ENCODE data around the gene MAN1A1. TPM values are rescaled to one million over a fixed set of nuclear protein-coding genes. Genes with fewer than 3 reads are reported as not detected.

The MAN1A1 gene
- total RNA-seq, 2 donors from 2014 or later = 41.7 to 43.7 TPM

DNA sequence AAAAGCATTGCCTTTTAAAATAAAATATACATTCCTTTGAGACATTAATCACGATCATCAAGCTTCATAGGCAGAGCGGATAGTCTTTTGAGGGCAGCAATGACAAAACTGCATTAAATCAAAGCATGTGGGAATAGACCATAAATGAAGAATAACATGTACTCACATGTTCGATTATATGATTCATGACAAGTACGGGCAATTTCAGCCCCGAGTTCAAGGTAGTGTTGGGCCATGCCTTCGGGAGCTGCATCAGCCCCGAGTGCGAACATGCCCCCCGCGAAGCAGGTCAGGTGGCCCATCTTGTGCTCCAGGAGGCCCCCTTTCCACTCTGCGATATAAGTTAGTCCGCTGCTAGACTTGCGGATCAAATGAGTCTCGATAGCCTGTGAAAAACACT is 160.1 kb downstream of the MAN1A1 start:
- no peaks in the 10 kb centered on the region for H3K27me3 Mint-ChIP-seq (ENCODE audit: insufficient read depth)
- peaks cover 79% of the 10 kb centered on the region for H3K36me3 Mint-ChIP-seq (ENCODE audit: low read depth)
- Histone ChIP-seq H3K9ac (ENCODE audit: extremely low read depth, low read length, poor library complexity, severe bottlenecking) (no peak overlapping the region), H3K9me3 (ENCODE audit: control insufficient read depth, low read length) (no peaks in the 10 kb centered on the region), H3K27ac (ENCODE audit: low read depth, low read length) (no peak overlapping the region), H3K4me1 (ENCODE audit: control insufficient read depth, insufficient read depth, low read length) (no peaks in the 10 kb centered on the region), H3K36me3 (ENCODE audit: control insufficient read depth, insufficient read depth, low read length) (peaks cover 84% of the 10 kb centered on the region), H3K27me3 (ENCODE audit: control insufficient read depth, insufficient read depth, low read length, poor library complexity, severe bottlenecking) (no peaks in the 10 kb centered on the region), H3K4me3 (ENCODE audit: low read length) (no peak overlapping the region)
- peaks cover 10% of the 10 kb centered on the region for H3K4me1 Mint-ChIP-seq
- no peak overlapping the region for H3K27ac Mint-ChIP-seq
- no peak overlapping the region for H3K4me3 Mint-ChIP-seq
- TF ChIP-seq, protein P1, sequence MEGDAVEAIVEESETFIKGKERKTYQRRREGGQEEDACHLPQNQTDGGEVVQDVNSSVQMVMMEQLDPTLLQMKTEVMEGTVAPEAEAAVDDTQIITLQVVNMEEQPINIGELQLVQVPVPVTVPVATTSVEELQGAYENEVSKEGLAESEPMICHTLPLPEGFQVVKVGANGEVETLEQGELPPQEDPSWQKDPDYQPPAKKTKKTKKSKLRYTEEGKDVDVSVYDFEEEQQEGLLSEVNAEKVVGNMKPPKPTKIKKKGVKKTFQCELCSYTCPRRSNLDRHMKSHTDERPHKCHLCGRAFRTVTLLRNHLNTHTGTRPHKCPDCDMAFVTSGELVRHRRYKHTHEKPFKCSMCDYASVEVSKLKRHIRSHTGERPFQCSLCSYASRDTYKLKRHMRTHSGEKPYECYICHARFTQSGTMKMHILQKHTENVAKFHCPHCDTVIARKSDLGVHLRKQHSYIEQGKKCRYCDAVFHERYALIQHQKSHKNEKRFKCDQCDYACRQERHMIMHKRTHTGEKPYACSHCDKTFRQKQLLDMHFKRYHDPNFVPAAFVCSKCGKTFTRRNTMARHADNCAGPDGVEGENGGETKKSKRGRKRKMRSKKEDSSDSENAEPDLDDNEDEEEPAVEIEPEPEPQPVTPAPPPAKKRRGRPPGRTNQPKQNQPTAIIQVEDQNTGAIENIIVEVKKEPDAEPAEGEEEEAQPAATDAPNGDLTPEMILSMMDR (conservative IDR thresholded peaks at IDR 0.05) = no peak
- H3K9me3 Mint-ChIP-seq = no peaks in the 10 kb centered on the region
- WGBS, 2 experiments (ENCODE audit: insufficient coverage in 1 of 2, insufficient read length in 1 of 2) = 76 to 81% methylated on average over 8 to 14 of the region's 14 CpGs
- DNase-seq = no peak

DNA sequence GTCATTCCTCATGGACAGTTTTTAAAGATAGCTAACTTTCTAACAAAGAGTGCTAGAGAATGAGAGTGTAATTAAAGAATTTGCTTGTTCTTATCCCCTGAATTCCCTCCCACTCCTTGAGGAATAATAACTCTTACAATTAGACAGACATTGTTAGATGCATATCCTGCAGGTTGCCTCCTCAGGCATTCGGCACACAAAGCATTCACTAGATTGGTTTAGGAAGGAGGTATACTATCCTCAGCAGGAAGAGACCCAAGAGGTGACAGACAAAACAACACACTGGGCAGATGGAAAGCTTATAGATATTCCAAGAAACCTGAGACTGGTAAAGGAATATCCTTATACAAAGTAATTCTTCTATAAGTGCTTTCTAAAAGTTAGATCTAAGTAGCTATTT is 162.0 kb downstream of the MAN1A1 start:
- no peaks in the 10 kb centered on the region for H3K9me3 ChIP-seq (ENCODE audit: control insufficient read depth, low read length)
- H3K36me3 Mint-ChIP-seq (ENCODE audit: low read depth) = peaks cover 79% of the 10 kb centered on the region
- H3K4me1 Mint-ChIP-seq = peaks cover 12% of the 10 kb centered on the region
- no peaks in the 10 kb centered on the region for H3K27me3 Mint-ChIP-seq (ENCODE audit: insufficient read depth)
- H3K9me3 Mint-ChIP-seq = no peaks in the 10 kb centered on the region
- TF ChIP-seq, protein P1 (conservative IDR thresholded peaks at IDR 0.05) = no peak
- peak; percentile 49 for DNase-seq
- WGBS, 2 experiments (ENCODE audit: insufficient coverage in 1 of 2, insufficient read length in 1 of 2) = 40 to 87% methylated on average over 1 of the region's 1 CpG
- no peak overlapping the region for H3K4me3 Mint-ChIP-seq
- peaks cover 79% of the 10 kb centered on the region for H3K36me3 ChIP-seq (ENCODE audit: control insufficient read depth, insufficient read depth, low read length)
- H3K27ac Mint-ChIP-seq = no peak overlapping the region
- H3K9ac ChIP-seq (ENCODE audit: extremely low read depth, low read length, poor library complexity, severe bottlenecking) = no peak overlapping the region
- no peak overlapping the region for H3K4me3 ChIP-seq (ENCODE audit: low read length)
- H3K27ac ChIP-seq (ENCODE audit: low read depth, low read length) = no peak overlapping the region
- H3K27me3 ChIP-seq (ENCODE audit: control insufficient read depth, insufficient read depth, low read length, poor library complexity, severe bottlenecking) = no peaks in the 10 kb centered on the region
- no peaks in the 10 kb centered on the region for H3K4me1 ChIP-seq (ENCODE audit: control insufficient read depth, insufficient read depth, low read length)

DNA sequence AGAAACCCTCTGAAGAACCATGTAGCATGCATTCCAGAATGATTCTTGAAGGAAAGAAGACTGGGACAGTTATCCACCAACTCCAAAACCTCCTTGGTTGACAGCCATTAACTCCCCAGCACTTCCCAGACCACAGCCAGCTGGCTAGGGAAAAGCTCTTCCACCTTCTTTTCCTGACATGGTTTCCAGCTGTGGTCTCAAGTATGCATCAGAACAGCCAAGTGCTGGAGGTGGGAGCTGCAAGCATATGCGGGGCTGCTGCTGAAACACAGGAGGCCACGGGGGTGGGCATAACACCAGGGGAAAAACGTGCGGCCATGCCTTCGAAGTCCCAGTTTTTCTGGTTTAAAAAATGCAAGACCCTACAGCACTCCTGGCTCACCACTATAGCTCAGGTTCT is 163.1 kb downstream of the MAN1A1 start:
- no peaks in the 10 kb centered on the region for H3K27me3 ChIP-seq (ENCODE audit: control insufficient read depth, insufficient read depth, low read length, poor library complexity, severe bottlenecking)
- H3K4me1 Mint-ChIP-seq = peaks cover 12% of the 10 kb centered on the region

More for the DNA sequence above, 163.1 kb downstream of the MAN1A1 start:
- Mint-ChIP-seq H3K36me3 (ENCODE audit: low read depth) (peaks cover 77% of the 10 kb centered on the region), H3K27me3 (ENCODE audit: insufficient read depth) (no peaks in the 10 kb centered on the region), H3K9me3 (no peaks in the 10 kb centered on the region), H3K27ac (no peak overlapping the region), H3K4me3 (no peak overlapping the region)
- WGBS, 2 experiments (ENCODE audit: insufficient coverage in 1 of 2, insufficient read length in 1 of 2) = 46 to 81% methylated on average over 2 to 5 of the region's 5 CpGs
- Histone ChIP-seq H3K9ac (ENCODE audit: extremely low read depth, low read length, poor library complexity, severe bottlenecking) (no peak overlapping the region), H3K27ac (ENCODE audit: low read depth, low read length) (no peak overlapping the region), H3K9me3 (ENCODE audit: control insufficient read depth, low read length) (no peaks in the 10 kb centered on the region), H3K4me3 (ENCODE audit: low read length) (no peak overlapping the region), H3K4me1 (ENCODE audit: control insufficient read depth, insufficient read depth, low read length) (no peaks in the 10 kb centered on the region), H3K36me3 (ENCODE audit: control insufficient read depth, insufficient read depth, low read length) (peaks cover 80% of the 10 kb centered on the region)
- DNase-seq = peak; percentile 50
- TF ChIP-seq, protein P1 (conservative IDR thresholded peaks at IDR 0.05) = no peak
